SHP77 (cell line): ENCODE results near the gene SKAP2.

ENCODE experiments used
- DNase-seq, 2 experiments: peaks; one replicate each; lab custom pipeline; 2025; lab: John Stamatoyannopoulos, UW

Gene SKAP2

GRCh38 chr7:26696161-26696560 is 168.2 kb downstream of the SKAP2 start:
- DNase-seq: no peak

GRCh38 chr7:26694713-26695112 is 169.7 kb downstream of the SKAP2 start:
- DNase-seq: no peak

- no peak for DNase-seq
These were observed 170.2 kb downstream of the SKAP2 start for GRCh38 chr7:26694141-26694540.

GRCh38 chr7:26691886-26692285 is 172.5 kb downstream of the SKAP2 start:
- DNase-seq: no peak

- no peak for DNase-seq
These were observed 173.0 kb downstream of the SKAP2 start for GRCh38 chr7:26691406-26691805.

- DNase-seq: no peak
These were observed 174.1 kb downstream of the SKAP2 start for GRCh38 chr7:26690135-26690805.

- DNase-seq: no peak
These were observed 175.4 kb downstream of the SKAP2 start for GRCh38 chr7:26688936-26689506.

GRCh38 chr7:26688388-26688787 is 176.0 kb downstream of the SKAP2 start:
- DNase-seq: no peak

GRCh38 chr7:26687032-26687431 is 177.4 kb downstream of the SKAP2 start:
- no peak for DNase-seq

- peak; percentile 15 to 38 for DNase-seq
These were observed 177.9 kb downstream of the SKAP2 start for GRCh38 chr7:26686448-26686981.

GRCh38 chr7:26685606-26686005 is 178.8 kb downstream of the SKAP2 start:
- DNase-seq: no peak

GRCh38 chr7:26684447-26684846 is 179.9 kb downstream of the SKAP2 start:
- no peak for DNase-seq

- DNase-seq: no peak
These were observed 181.1 kb downstream of the SKAP2 start for GRCh38 chr7:26683277-26683676.

- peak in 1 of 2 experiments; percentile 59 for DNase-seq
These were observed 182.5 kb downstream of the SKAP2 start for GRCh38 chr7:26681819-26682418.

GRCh38 chr7:26680587-26680986 is 183.8 kb downstream of the SKAP2 start:
- DNase-seq: no peak

- DNase-seq: no peak
These were observed 189.1 kb downstream of the SKAP2 start for GRCh38 chr7:26675143-26675887.

GRCh38 chr7:26673858-26674257 is 190.5 kb downstream of the SKAP2 start:
- no peak for DNase-seq

- DNase-seq: no peak
These were observed 191.1 kb downstream of the SKAP2 start for GRCh38 chr7:26673271-26673670.

- DNase-seq: no peak
These were observed 193.5 kb downstream of the SKAP2 start for GRCh38 chr7:26670841-26671240.

GRCh38 chr7:26670290-26670689 is 194.1 kb downstream of the SKAP2 start:
- DNase-seq: no peak

- no peak for DNase-seq
These were observed 195.6 kb downstream of the SKAP2 start for GRCh38 chr7:26668821-26669220.

GRCh38 chr7:26667514-26668133 is 196.8 kb downstream of the SKAP2 start:
- DNase-seq: peak; percentile 98 to 99
